ENCODE measurements around the gene PPM1H.

The PPM1H gene

DNA sequence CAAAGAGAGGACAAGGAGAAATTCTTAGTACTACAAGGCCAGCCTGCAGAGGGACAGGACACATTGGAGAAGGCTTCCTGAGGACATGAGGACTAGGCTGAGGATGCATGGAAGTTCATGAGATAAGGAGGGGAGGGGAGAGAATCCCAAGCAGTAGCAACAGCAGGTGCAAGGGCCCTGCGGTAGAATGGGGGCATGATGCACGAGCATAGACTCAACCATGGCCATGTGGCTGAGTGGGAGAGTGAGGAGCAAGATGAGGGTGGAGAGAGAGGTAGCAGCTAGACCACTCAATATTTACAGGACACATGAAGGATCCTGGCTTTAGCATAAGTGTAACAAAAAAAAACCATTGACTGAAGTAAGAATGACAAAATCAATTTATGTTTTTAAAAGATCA is 128.1 kb downstream of the PPM1H start:
- Histone ChIP-seq H3K4ac (ENCODE audit: low read depth, low read length) (no peak overlapping the region), H3K9ac (ENCODE audit: low read length) (no peak overlapping the region), H3K27me3 (ENCODE audit: insufficient read depth, low read length, poor library complexity) (no peaks in the 10 kb centered on the region), H3K79me2 (ENCODE audit: control insufficient read depth, insufficient read depth, low read length) (no peaks in the 10 kb centered on the region), H3K79me1 (ENCODE audit: low read length) (peaks cover 3% of the 10 kb centered on the region), H3K36me3 (ENCODE audit: control insufficient read depth, insufficient read depth, low read length) (no peaks in the 10 kb centered on the region), H4K8ac (ENCODE audit: low read depth, low read length) (no peak overlapping the region), H2BK120ac (ENCODE audit: low read depth, low read length) (no peak overlapping the region), H3K23ac (ENCODE audit: low read length) (no peak overlapping the region), H4K5ac (ENCODE audit: low read length) (no peak overlapping the region), H2AK5ac (ENCODE audit: low read length) (no peak overlapping the region), H3K18ac (ENCODE audit: low read length) (no peak overlapping the region), H2BK5ac (ENCODE audit: low read length) (no peak overlapping the region), H3K4me2 (ENCODE audit: low read length) (no peak overlapping the region), H3K56ac (ENCODE audit: low read length) (no peak overlapping the region), H3K4me3 (ENCODE audit: low read length) (no peak overlapping the region), H2BK15ac (replicated peaks; ENCODE audit: low read depth) (no peak overlapping the region), H3K27ac (ENCODE audit: low read depth, low read length) (no peak overlapping the region), H3K4me1 (ENCODE audit: control insufficient read depth, low read depth, low read length) (peaks cover 2% of the 10 kb centered on the region)
- DNase-seq: no peak
- WGBS (ENCODE audit: extremely low coverage, insufficient coverage, low lambda C conversion rate): no CpG with 5 or more reads among the region's 2 CpGs

- Histone ChIP-seq H4K8ac (ENCODE audit: low read depth, low read length) (no peak overlapping the region), H3K4me1 (ENCODE audit: control insufficient read depth, low read depth, low read length) (no peaks in the 10 kb centered on the region), H3K18ac (ENCODE audit: low read length) (no peak overlapping the region), H3K56ac (ENCODE audit: low read length) (no peak overlapping the region), H3K4me3 (ENCODE audit: low read length) (no peak overlapping the region), H3K36me3 (ENCODE audit: control insufficient read depth, insufficient read depth, low read length) (no peaks in the 10 kb centered on the region), H2AK5ac (ENCODE audit: low read length) (no peak overlapping the region), H2BK5ac (ENCODE audit: low read length) (no peak overlapping the region), H3K79me1 (ENCODE audit: low read length) (peaks cover 3% of the 10 kb centered on the region), H3K79me2 (ENCODE audit: control insufficient read depth, insufficient read depth, low read length) (no peaks in the 10 kb centered on the region), H3K4me2 (ENCODE audit: low read length) (no peak overlapping the region), H3K27me3 (ENCODE audit: insufficient read depth, low read length, poor library complexity) (no peaks in the 10 kb centered on the region), H4K5ac (ENCODE audit: low read length) (no peak overlapping the region), H2BK120ac (ENCODE audit: low read depth, low read length) (no peak overlapping the region), H3K9ac (ENCODE audit: low read length) (no peak overlapping the region), H3K23ac (ENCODE audit: low read length) (no peak overlapping the region), H3K4ac (ENCODE audit: low read depth, low read length) (no peak overlapping the region), H2BK15ac (replicated peaks; ENCODE audit: low read depth) (no peak overlapping the region), H3K27ac (ENCODE audit: low read depth, low read length) (no peak overlapping the region)
- WGBS (ENCODE audit: extremely low coverage, insufficient coverage, low lambda C conversion rate): no CpG with 5 or more reads among the region's 6 CpGs
- DNase-seq: no peak
Measured at GRCh38 chr12:62806244-62806836, 128.6 kb downstream of the PPM1H start.

- H2BK5ac ChIP-seq (ENCODE audit: low read length): no peak overlapping the region
- H3K4me1 ChIP-seq (ENCODE audit: control insufficient read depth, low read depth, low read length): no peaks in the 10 kb centered on the region
- no peaks in the 10 kb centered on the region for H3K79me2 ChIP-seq (ENCODE audit: control insufficient read depth, insufficient read depth, low read length)
- H4K5ac ChIP-seq (ENCODE audit: low read length): no peak overlapping the region
- H3K18ac ChIP-seq (ENCODE audit: low read length): no peak overlapping the region
- DNase-seq: no peak
- no peak overlapping the region for H3K27ac ChIP-seq (ENCODE audit: low read depth, low read length)
- H3K4me2 ChIP-seq (ENCODE audit: low read length): no peak overlapping the region
- no peaks in the 10 kb centered on the region for H3K27me3 ChIP-seq (ENCODE audit: insufficient read depth, low read length, poor library complexity)
- no peak overlapping the region for H3K23ac ChIP-seq (ENCODE audit: low read length)
- H3K79me1 ChIP-seq (ENCODE audit: low read length): peaks cover 2% of the 10 kb centered on the region
- no CpG with 5 or more reads among the region's 3 CpGs for WGBS (ENCODE audit: extremely low coverage, insufficient coverage, low lambda C conversion rate)
- no peak overlapping the region for H3K56ac ChIP-seq (ENCODE audit: low read length)
- no peaks in the 10 kb centered on the region for H3K36me3 ChIP-seq (ENCODE audit: control insufficient read depth, insufficient read depth, low read length)
- no peak overlapping the region for H4K8ac ChIP-seq (ENCODE audit: low read depth, low read length)
- H2BK15ac ChIP-seq (replicated peaks; ENCODE audit: low read depth): no peak overlapping the region
- no peak overlapping the region for H3K9ac ChIP-seq (ENCODE audit: low read length)
- no peak overlapping the region for H3K4me3 ChIP-seq (ENCODE audit: low read length)
- H2AK5ac ChIP-seq (ENCODE audit: low read length): no peak overlapping the region
- no peak overlapping the region for H3K4ac ChIP-seq (ENCODE audit: low read depth, low read length)
- H2BK120ac ChIP-seq (ENCODE audit: low read depth, low read length): no peak overlapping the region
Measured at GRCh38 chr12:62805517-62805916, 129.4 kb downstream of the PPM1H start.

DNA sequence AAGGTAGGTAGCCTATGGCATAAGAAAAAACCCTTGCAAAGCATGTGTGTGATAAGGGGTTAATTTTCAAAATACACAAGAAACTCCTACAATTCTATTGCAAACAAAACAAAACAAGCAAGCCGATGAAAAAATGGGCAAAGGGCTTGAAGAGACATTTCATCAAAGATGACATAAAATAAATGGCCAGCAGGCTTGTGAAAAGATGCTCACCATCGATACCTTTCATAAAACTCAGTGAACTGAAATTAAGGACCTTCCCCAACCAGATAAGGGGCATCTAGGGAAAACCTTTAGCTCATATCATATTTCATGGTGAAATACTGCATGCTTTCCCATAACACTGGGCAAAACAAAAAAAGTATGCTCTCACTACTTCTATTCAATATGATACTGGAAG is 131.2 kb downstream of the PPM1H start:
- H2BK120ac ChIP-seq (ENCODE audit: low read depth, low read length): no peak overlapping the region
- no peak overlapping the region for H3K27ac ChIP-seq (ENCODE audit: low read depth, low read length)
- H3K4ac ChIP-seq (ENCODE audit: low read depth, low read length): no peak overlapping the region
- H3K18ac ChIP-seq (ENCODE audit: low read length): no peak overlapping the region
- no peak overlapping the region for H3K4me2 ChIP-seq (ENCODE audit: low read length)
- no peaks in the 10 kb centered on the region for H3K79me2 ChIP-seq (ENCODE audit: control insufficient read depth, insufficient read depth, low read length)
- no peak overlapping the region for H3K23ac ChIP-seq (ENCODE audit: low read length)
- H2BK5ac ChIP-seq (ENCODE audit: low read length): no peak overlapping the region
- no peaks in the 10 kb centered on the region for H3K79me1 ChIP-seq (ENCODE audit: low read length)
- no CpG with 5 or more reads among the region's 2 CpGs for WGBS (ENCODE audit: extremely low coverage, insufficient coverage, low lambda C conversion rate)
- no peak overlapping the region for H2AK5ac ChIP-seq (ENCODE audit: low read length)
- H3K56ac ChIP-seq (ENCODE audit: low read length): no peak overlapping the region
- no peak overlapping the region for H4K8ac ChIP-seq (ENCODE audit: low read depth, low read length)
- DNase-seq: no peak
- H3K9ac ChIP-seq (ENCODE audit: low read length): no peak overlapping the region
- no peaks in the 10 kb centered on the region for H3K27me3 ChIP-seq (ENCODE audit: insufficient read depth, low read length, poor library complexity)
- H3K36me3 ChIP-seq (ENCODE audit: control insufficient read depth, insufficient read depth, low read length): no peaks in the 10 kb centered on the region
- no peak overlapping the region for H3K4me3 ChIP-seq (ENCODE audit: low read length)
- no peak overlapping the region for H2BK15ac ChIP-seq (replicated peaks; ENCODE audit: low read depth)
- no peak overlapping the region for H4K5ac ChIP-seq (ENCODE audit: low read length)
- no peaks in the 10 kb centered on the region for H3K4me1 ChIP-seq (ENCODE audit: control insufficient read depth, low read depth, low read length)

DNA sequence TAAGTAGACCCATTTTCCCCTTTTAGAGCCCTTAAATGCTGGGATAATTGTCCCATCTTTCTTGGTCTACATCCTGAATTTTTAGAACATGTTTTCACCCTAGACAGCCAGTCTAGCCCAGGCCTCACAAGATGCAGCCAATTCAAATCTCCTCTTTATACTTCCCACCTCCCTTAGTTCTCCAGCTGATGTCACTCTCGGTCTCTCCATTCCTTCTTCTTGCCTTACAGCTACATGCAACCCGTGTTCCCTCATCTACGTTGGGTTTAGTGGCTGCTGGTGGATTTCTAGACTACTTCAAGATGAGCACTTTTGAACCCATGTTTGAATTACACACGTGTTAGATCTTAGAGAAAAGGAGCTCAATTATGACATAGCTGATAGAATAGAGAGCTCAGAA is 132.0 kb downstream of the PPM1H start:
- H3K27ac ChIP-seq (ENCODE audit: low read depth, low read length): no peak overlapping the region
- no peak overlapping the region for H2BK15ac ChIP-seq (replicated peaks; ENCODE audit: low read depth)

GRCh38 chr12:62802321-62802720 is 132.6 kb downstream of the PPM1H start:
- H3K79me1 ChIP-seq (ENCODE audit: low read length): no peaks in the 10 kb centered on the region
- no peak overlapping the region for H3K23ac ChIP-seq (ENCODE audit: low read length)
- H4K5ac ChIP-seq (ENCODE audit: low read length): no peak overlapping the region
- no peaks in the 10 kb centered on the region for H3K27me3 ChIP-seq (ENCODE audit: insufficient read depth, low read length, poor library complexity)
- no peak overlapping the region for H3K27ac ChIP-seq (ENCODE audit: low read depth, low read length)
- H3K36me3 ChIP-seq (ENCODE audit: control insufficient read depth, insufficient read depth, low read length): no peaks in the 10 kb centered on the region
- no peak overlapping the region for H3K18ac ChIP-seq (ENCODE audit: low read length)
- no peak for DNase-seq
- H2BK15ac ChIP-seq (replicated peaks; ENCODE audit: low read depth): no peak overlapping the region
- H3K4ac ChIP-seq (ENCODE audit: low read depth, low read length): no peak overlapping the region
- H4K8ac ChIP-seq (ENCODE audit: low read depth, low read length): no peak overlapping the region
- no peak overlapping the region for H3K4me3 ChIP-seq (ENCODE audit: low read length)
- H2BK120ac ChIP-seq (ENCODE audit: low read depth, low read length): no peak overlapping the region
- H3K9ac ChIP-seq (ENCODE audit: low read length): no peak overlapping the region
- no peak overlapping the region for H2BK5ac ChIP-seq (ENCODE audit: low read length)
- H3K56ac ChIP-seq (ENCODE audit: low read length): no peak overlapping the region
- peaks cover 2% of the 10 kb centered on the region for H3K4me1 ChIP-seq (ENCODE audit: control insufficient read depth, low read depth, low read length)
- WGBS (ENCODE audit: extremely low coverage, insufficient coverage, low lambda C conversion rate): no CpG with 5 or more reads among the region's 7 CpGs
- H3K79me2 ChIP-seq (ENCODE audit: control insufficient read depth, insufficient read depth, low read length): no peaks in the 10 kb centered on the region
- no peak overlapping the region for H2AK5ac ChIP-seq (ENCODE audit: low read length)
- H3K4me2 ChIP-seq (ENCODE audit: low read length): no peak overlapping the region

More for the DNA sequence above, 132.0 kb downstream of the PPM1H start:
- H3K79me2 ChIP-seq (ENCODE audit: control insufficient read depth, insufficient read depth, low read length): no peaks in the 10 kb centered on the region
- H3K4me3 ChIP-seq (ENCODE audit: low read length): no peak overlapping the region
- H3K4me1 ChIP-seq (ENCODE audit: control insufficient read depth, low read depth, low read length): peaks cover 2% of the 10 kb centered on the region
- no peak overlapping the region for H3K56ac ChIP-seq (ENCODE audit: low read length)
- H3K27me3 ChIP-seq (ENCODE audit: insufficient read depth, low read length, poor library complexity): no peaks in the 10 kb centered on the region
- no peak overlapping the region for H3K4ac ChIP-seq (ENCODE audit: low read depth, low read length)
- no peak overlapping the region for H3K9ac ChIP-seq (ENCODE audit: low read length)
- H2BK5ac ChIP-seq (ENCODE audit: low read length): no peak overlapping the region
- H3K79me1 ChIP-seq (ENCODE audit: low read length): no peaks in the 10 kb centered on the region
- no peak overlapping the region for H4K5ac ChIP-seq (ENCODE audit: low read length)
- no peak overlapping the region for H3K18ac ChIP-seq (ENCODE audit: low read length)
- no peak overlapping the region for H3K4me2 ChIP-seq (ENCODE audit: low read length)
- H4K8ac ChIP-seq (ENCODE audit: low read depth, low read length): no peak overlapping the region
- peak; percentile 57 for DNase-seq
- no CpG with 5 or more reads among the region's 4 CpGs for WGBS (ENCODE audit: extremely low coverage, insufficient coverage, low lambda C conversion rate)
- H2AK5ac ChIP-seq (ENCODE audit: low read length): no peak overlapping the region
- H3K23ac ChIP-seq (ENCODE audit: low read length): no peak overlapping the region
- no peak overlapping the region for H2BK120ac ChIP-seq (ENCODE audit: low read depth, low read length)
- H3K36me3 ChIP-seq (ENCODE audit: control insufficient read depth, insufficient read depth, low read length): no peaks in the 10 kb centered on the region
